HCT116 (cell line): ENCODE measurements around the gene DLG4. TPM values are rescaled to one million over a fixed set of nuclear protein-coding genes. Genes with fewer than 3 reads are reported as not detected.

Experiments used
- ATAC-seq: fragments of 200-7000 bp; cut with Tn5 transposase; 2 replicates; pipeline ENCODE4 v1.9.1; 2020; ENCODE audit warnings: mild to moderate bottlenecking, moderate library complexity
- BruUV-seq: library from RNA; stranded (reverse); fragments of 400-500 nt; replicated peaks from 2 replicates; lab custom pipeline; 2021; lab: Mats Ljungman, UMichigan
- CTCF ChIA-PET: fragments of 300-600 bp; sonication (Branson Sonifier 250); formaldehyde crosslinking; loops from one replicate; lab custom pipeline; 2021; ENCODE audit warnings: antibody characterized with exemption; lab: Charles Lee
- POLR2A ChIA-PET: fragments of 300-600, 350-600 bp; sonication (Branson Sonifier 250); formaldehyde crosslinking; loops from one replicate; lab custom pipeline; 2021; ENCODE audit warnings: antibody characterized with exemption; lab: Charles Lee
- RAD21 ChIA-PET, 2 experiments: fragments of 300-600 bp; sonication (Branson Sonifier 250); formaldehyde crosslinking; loops; one replicate each; lab custom pipeline; 2023; ENCODE audit warnings: low total read pairs in 2 of 2; ENCODE audit not compliant: uncharacterized antibody in 2 of 2, unreplicated experiment in 2 of 2, low non-redundant PET in 1 of 2; lab: Charles Lee
- DNase-seq: peaks from one replicate; pipeline ENCODE4 v3.0.0-alpha.2; 2010; ENCODE audit warnings: low read depth, low spot score
- H2AFZ ChIP-seq: fragments of 200-600 bp; shearing (Covaris generic), sonication (generic); 2 replicates; pipeline ENCODE4 v1.6.1; 2017; ENCODE audit warnings: low read depth, mixed run types, mixed read lengths, antibody characterized with exemption, low read length; ENCODE audit not compliant: poor library complexity, severe bottlenecking
- H3K27ac ChIP-seq: 2 replicates; pipeline ENCODE4 v1.5.1; 2012; ENCODE audit warnings: low read depth, low read length
- H3K27me3 ChIP-seq: fragments of 200-600 bp; sonication (generic); 2 replicates; pipeline ENCODE4 v1.6.1; 2016; ENCODE audit warnings: mixed run types, low read length, mixed read lengths; ENCODE audit not compliant: insufficient read depth
- H3K36me3 ChIP-seq, 2 experiments: fragments of 200-500 bp in 1 of 2; fragments of 200-600 bp in 1 of 2; sonication (Bioruptor generic) in 1 of 2; sonication (generic) in 1 of 2; 2 replicates each; pipeline versions ENCODE4 v1.5.1 to v1.6.1; 2014 to 2016; ENCODE audit warnings: low read length in 2 of 2, inconsistent platforms in 1 of 2, mixed read lengths in 1 of 2, mixed run types in 1 of 2; ENCODE audit not compliant: insufficient read depth in 2 of 2, control insufficient read depth in 1 of 2
- H3K4me1 ChIP-seq, 2 experiments: fragments of 200-600 bp in 1 of 2; sonication (generic) in 1 of 2; 2 replicates each; pipeline versions ENCODE4 v1.5.1 to v1.6.1; 2012 to 2017; ENCODE audit warnings: low read length in 2 of 2, inconsistent platforms in 1 of 2, mild to moderate bottlenecking in 1 of 2, mixed read lengths in 1 of 2, mixed run types in 1 of 2, moderate library complexity in 1 of 2; ENCODE audit not compliant: insufficient read depth in 2 of 2, control insufficient read depth in 1 of 2
- H3K4me2 ChIP-seq: fragments of 200-600 bp; sonication (generic); 2 replicates; pipeline ENCODE4 v1.6.1; 2017; ENCODE audit warnings: mixed run types, low read length, mixed read lengths
- H3K4me3 ChIP-seq, 2 experiments: fragments of 200-600 bp in 1 of 2; sonication (generic) in 1 of 2; replicated peaks in 1 of 2; 2 replicates each; pipeline ENCODE4 v1.5.1; 2011 to 2016; ENCODE audit warnings: low read length in 2 of 2, control low read depth in 1 of 2, low read depth in 1 of 2, mild to moderate bottlenecking in 1 of 2, mixed read lengths in 1 of 2, mixed run types in 1 of 2
- H3K79me2 ChIP-seq: fragments of 200-600 bp; sonication (generic); 2 replicates; pipeline ENCODE4 v1.6.1; 2017; ENCODE audit warnings: mild to moderate bottlenecking, mixed run types, low read length, moderate library complexity, mixed read lengths; ENCODE audit not compliant: insufficient read depth
- H3K9ac ChIP-seq: fragments of 200-600 bp; sonication (generic); 2 replicates; pipeline ENCODE4 v1.6.1; 2016; ENCODE audit warnings: low read length, mixed read lengths
- H3K9me2 ChIP-seq: fragments of 200-600 bp; sonication (generic), shearing (Covaris generic); 2 replicates; pipeline ENCODE4 v1.6.1; 2017; ENCODE audit warnings: mixed run types, mild to moderate bottlenecking, moderate library complexity; ENCODE audit not compliant: insufficient read depth
- H3K9me3 ChIP-seq, 2 experiments: fragments of 200-500 bp in 1 of 2; fragments of 200-600 bp in 1 of 2; sonication (Bioruptor generic) in 1 of 2; sonication (generic) in 1 of 2; 2 replicates each; pipeline ENCODE4 v1.6.1; 2014 to 2017; ENCODE audit warnings: low read length in 2 of 2, mixed read lengths in 2 of 2, inconsistent platforms in 1 of 2, low read depth in 1 of 2, mild to moderate bottlenecking in 1 of 2, mixed run types in 1 of 2, moderate library complexity in 1 of 2; ENCODE audit not compliant: control insufficient read depth in 1 of 2, insufficient read depth in 1 of 2
- H4K20me1 ChIP-seq: fragments of 200-600 bp; sonication (generic), shearing (Covaris generic); 2 replicates; pipeline ENCODE4 v1.6.1; 2017; ENCODE audit warnings: mixed run types, mild to moderate bottlenecking, moderate library complexity; ENCODE audit not compliant: insufficient read depth
- CBX3 ChIP-seq: IDR thresholded peaks from 2 replicates; pipeline ENCODE4 v1.6.1; 2012; ENCODE audit warnings: low read depth
- CEBPB ChIP-seq: IDR thresholded peaks from 2 replicates; pipeline ENCODE4 v1.6.1; 2012; ENCODE audit warnings: low read depth
- ELF1 ChIP-seq: IDR thresholded peaks from 2 replicates; pipeline ENCODE4 v1.6.1; 2012; ENCODE audit warnings: low read depth, borderline replicate concordance
- EZH2 ChIP-seq: fragments of 200-600 bp; sonication (generic); IDR thresholded peaks from 2 replicates; pipeline ENCODE4 v1.6.1; 2017; ENCODE audit warnings: antibody characterized with exemption, mixed run types
- EZH2phosphoT487 ChIP-seq: fragments of 200-600 bp; IDR thresholded peaks from 2 replicates; pipeline ENCODE4 v1.6.1; 2018; ENCODE audit warnings: antibody characterized with exemption, borderline replicate concordance
- FOSL1 ChIP-seq: IDR thresholded peaks from 2 replicates; pipeline ENCODE4 v1.6.1; 2012; ENCODE audit warnings: low read depth
- POLR2AphosphoS5 ChIP-seq: IDR thresholded peaks from 2 replicates; pipeline ENCODE4 v1.6.1; 2011; ENCODE audit warnings: mild to moderate bottlenecking, low read depth, low read length, moderate library complexity
- RAD21 ChIP-seq: IDR thresholded peaks from 2 replicates; pipeline ENCODE4 v1.6.1; 2012; ENCODE audit warnings: low read depth, mild to moderate bottlenecking
- SIN3A ChIP-seq: IDR thresholded peaks from 2 replicates; pipeline ENCODE4 v1.6.1; 2012; ENCODE audit warnings: low read depth
- SP1 ChIP-seq: IDR thresholded peaks from 2 replicates; pipeline ENCODE4 v1.6.1; 2012; ENCODE audit warnings: low read depth
- SRF ChIP-seq: IDR thresholded peaks from 2 replicates; pipeline ENCODE4 v1.6.1; 2012; ENCODE audit warnings: low read depth
- ZNF274 ChIP-seq: fragments of 200-500 bp; sonication (Bioruptor generic); IDR thresholded peaks from 2 replicates; pipeline ENCODE4 v1.6.1; 2014; ENCODE audit warnings: mild to moderate bottlenecking, low read depth, low read length, inconsistent platforms
- intact Hi-C: fragments of 100-400 bp; cut with micrococcal nuclease; formaldehyde crosslinking; loops from 2 replicates; pipeline ENCODE4 v1.10.0; 2022
- total RNA-seq: library from RNA; stranded (reverse); gene quantifications from one replicate; pipeline ENCODE4 v1.2.1, GENCODE V29; 2021; ENCODE audit not compliant: unreplicated experiment
- TF ChIP-seq, protein P1 (sequence below): IDR thresholded peaks from 2 replicates; pipeline ENCODE4 v1.6.1; 2012
- TF ChIP-seq, protein P2 (sequence below): IDR thresholded peaks from 2 replicates; pipeline ENCODE4 v1.6.1; 2011; ENCODE audit warnings: mild to moderate bottlenecking, low read length, moderate library complexity; ENCODE audit not compliant: insufficient replicate concordance; ENCODE audit errors: extremely low read depth
- TF ChIP-seq, protein P3 (sequence below): IDR thresholded peaks from 2 replicates; pipeline ENCODE4 v1.6.1; 2012; ENCODE audit warnings: low read depth

Gene DLG4
- total RNA-seq, 1 experiment from 2014 or later, result 15.0 TPM

DNA sequence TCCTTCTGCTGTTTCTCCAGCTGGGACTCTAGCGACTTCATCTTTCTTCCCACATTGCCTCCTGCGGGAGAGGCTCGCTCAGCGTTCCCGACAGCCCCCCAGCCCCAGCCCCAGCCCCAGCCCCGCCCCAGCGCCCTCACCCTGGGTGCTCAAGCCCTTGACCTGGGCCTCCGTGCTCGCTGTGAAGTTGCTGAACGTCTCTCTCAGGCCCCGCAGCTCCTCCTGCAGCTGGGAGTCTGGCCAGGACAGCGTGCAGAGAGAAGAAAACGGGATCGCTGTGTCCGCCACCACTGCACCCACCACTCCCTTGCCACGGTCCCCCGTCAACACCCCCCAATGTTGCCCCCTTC, 42.8 kb downstream of the DLG4 start:
- peak overlapping the region; percentile 86 for H3K4me2 ChIP-seq
- POLR2A ChIA-PET, result interaction anchor here (0.7 kb wide), 1 partner anchor 67 kb away, joined by 4 read pairs; no protein-coding TSS in a partner anchor
- DNase-seq, result no peak
- no peak overlapping the region for H3K27ac ChIP-seq
- ATAC-seq, result no peak
- H3K4me1 ChIP-seq, result peaks cover 7 to 15% of the 10 kb centered on the region in 2 experiments
- RAD21 ChIA-PET, result interaction anchor here (0.7 to 1.9 kb wide), 4 partner anchors 125 to 131 kb away, joined by 4 to 11 read pairs (median 4); no protein-coding TSS in a partner anchor
- CTCF ChIA-PET, result interaction anchor here (0.5 to 3.1 kb wide), 12 partner anchors 12 to 155 kb away, joined by 3 to 27 read pairs (median 4); partner anchors contain the start of gene SLC16A13
- no peaks in the 10 kb centered on the region for H3K36me3 ChIP-seq
- H3K4me3 ChIP-seq, result no peak overlapping the region
- no peaks in the 10 kb centered on the region for H4K20me1 ChIP-seq
- H3K9me2 ChIP-seq, result no peaks in the 10 kb centered on the region
- intact Hi-C loops, result loop anchor here (1.0 kb wide), 1 partner anchor 125 kb away; no protein-coding TSS in a partner anchor
- no peaks in the 10 kb centered on the region for H3K27me3 ChIP-seq
- no TSS peak for BruUV-seq
- H3K79me2 ChIP-seq, result no peaks in the 10 kb centered on the region
- H3K9ac ChIP-seq, result no peak overlapping the region
- TF ChIP-seq CBX3, result no peak
- no peak for TF ChIP-seq SIN3A
- TF ChIP-seq, protein P1, sequence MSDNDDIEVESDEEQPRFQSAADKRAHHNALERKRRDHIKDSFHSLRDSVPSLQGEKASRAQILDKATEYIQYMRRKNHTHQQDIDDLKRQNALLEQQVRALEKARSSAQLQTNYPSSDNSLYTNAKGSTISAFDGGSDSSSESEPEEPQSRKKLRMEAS, result no peak
- TF ChIP-seq, protein P2, sequence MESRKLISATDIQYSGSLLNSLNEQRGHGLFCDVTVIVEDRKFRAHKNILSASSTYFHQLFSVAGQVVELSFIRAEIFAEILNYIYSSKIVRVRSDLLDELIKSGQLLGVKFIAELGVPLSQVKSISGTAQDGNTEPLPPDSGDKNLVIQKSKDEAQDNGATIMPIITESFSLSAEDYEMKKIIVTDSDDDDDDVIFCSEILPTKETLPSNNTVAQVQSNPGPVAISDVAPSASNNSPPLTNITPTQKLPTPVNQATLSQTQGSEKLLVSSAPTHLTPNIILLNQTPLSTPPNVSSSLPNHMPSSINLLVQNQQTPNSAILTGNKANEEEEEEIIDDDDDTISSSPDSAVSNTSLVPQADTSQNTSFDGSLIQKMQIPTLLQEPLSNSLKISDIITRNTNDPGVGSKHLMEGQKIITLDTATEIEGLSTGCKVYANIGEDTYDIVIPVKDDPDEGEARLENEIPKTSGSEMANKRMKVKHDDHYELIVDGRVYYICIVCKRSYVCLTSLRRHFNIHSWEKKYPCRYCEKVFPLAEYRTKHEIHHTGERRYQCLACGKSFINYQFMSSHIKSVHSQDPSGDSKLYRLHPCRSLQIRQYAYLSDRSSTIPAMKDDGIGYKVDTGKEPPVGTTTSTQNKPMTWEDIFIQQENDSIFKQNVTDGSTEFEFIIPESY, result no peak
- TF ChIP-seq POLR2AphosphoS5, result no peak
- no peak for TF ChIP-seq EZH2phosphoT487
- TF ChIP-seq ELF1, result no peak
- no peak for TF ChIP-seq RAD21
- no peak for TF ChIP-seq ZNF274
- TF ChIP-seq FOSL1, result no peak
- no peak for TF ChIP-seq SRF
- no peak for TF ChIP-seq EZH2
- TF ChIP-seq, protein P3, sequence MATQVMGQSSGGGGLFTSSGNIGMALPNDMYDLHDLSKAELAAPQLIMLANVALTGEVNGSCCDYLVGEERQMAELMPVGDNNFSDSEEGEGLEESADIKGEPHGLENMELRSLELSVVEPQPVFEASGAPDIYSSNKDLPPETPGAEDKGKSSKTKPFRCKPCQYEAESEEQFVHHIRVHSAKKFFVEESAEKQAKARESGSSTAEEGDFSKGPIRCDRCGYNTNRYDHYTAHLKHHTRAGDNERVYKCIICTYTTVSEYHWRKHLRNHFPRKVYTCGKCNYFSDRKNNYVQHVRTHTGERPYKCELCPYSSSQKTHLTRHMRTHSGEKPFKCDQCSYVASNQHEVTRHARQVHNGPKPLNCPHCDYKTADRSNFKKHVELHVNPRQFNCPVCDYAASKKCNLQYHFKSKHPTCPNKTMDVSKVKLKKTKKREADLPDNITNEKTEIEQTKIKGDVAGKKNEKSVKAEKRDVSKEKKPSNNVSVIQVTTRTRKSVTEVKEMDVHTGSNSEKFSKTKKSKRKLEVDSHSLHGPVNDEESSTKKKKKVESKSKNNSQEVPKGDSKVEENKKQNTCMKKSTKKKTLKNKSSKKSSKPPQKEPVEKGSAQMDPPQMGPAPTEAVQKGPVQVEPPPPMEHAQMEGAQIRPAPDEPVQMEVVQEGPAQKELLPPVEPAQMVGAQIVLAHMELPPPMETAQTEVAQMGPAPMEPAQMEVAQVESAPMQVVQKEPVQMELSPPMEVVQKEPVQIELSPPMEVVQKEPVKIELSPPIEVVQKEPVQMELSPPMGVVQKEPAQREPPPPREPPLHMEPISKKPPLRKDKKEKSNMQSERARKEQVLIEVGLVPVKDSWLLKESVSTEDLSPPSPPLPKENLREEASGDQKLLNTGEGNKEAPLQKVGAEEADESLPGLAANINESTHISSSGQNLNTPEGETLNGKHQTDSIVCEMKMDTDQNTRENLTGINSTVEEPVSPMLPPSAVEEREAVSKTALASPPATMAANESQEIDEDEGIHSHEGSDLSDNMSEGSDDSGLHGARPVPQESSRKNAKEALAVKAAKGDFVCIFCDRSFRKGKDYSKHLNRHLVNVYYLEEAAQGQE, result no peak
- TF ChIP-seq CEBPB, result no peak
- TF ChIP-seq SP1, result no peak
- peaks cover 0 to 7% of the 10 kb centered on the region in 2 experiments; a peak in 1 of 4 replicates for H3K9me3 ChIP-seq
- H2AFZ ChIP-seq, result no peak overlapping the region
